ENCODE measurements around the gene SH3PXD2A. TPM values are rescaled to one million over a fixed set of nuclear protein-coding genes. Genes with fewer than 3 reads are reported as not detected.

The SH3PXD2A gene
- total and polyA plus RNA-seq, 2 of the 4 experiments (the other 2 are of a cell fraction) = 6.3 to 23.0 TPM

DNA sequence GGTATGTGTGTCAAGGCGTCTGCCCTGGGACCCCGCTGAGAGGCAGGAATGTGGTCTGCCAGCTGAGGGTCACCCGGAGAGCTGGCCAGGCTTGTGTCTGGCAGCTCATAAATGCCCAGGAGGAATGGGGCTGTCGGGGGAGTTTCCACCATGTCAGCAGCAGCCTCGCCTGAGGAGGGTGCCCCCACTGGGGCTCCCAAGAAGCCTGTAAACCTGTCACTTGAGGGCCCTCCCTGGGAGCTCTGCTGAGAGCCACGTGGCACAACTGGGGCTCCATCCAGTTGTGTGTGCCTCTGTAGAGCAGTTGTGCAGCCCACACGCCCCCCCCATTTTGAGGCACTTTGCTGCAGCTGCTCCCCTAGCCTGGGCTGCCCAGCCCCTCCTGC is 291.3 kb downstream of the SH3PXD2A start:
- Histone ChIP-seq H3K9me1 (ENCODE audit: insufficient read depth, low read length) (0 out of 2 replicates have a peak, but pooled peaks cover 3% of the 10 kb centered on the region), H2BK120ac (ENCODE audit: low read depth, low read length) (no peak overlapping the region), H2BK5ac (ENCODE audit: low read depth, low read length, poor library complexity, severe bottlenecking) (no peak overlapping the region), H4K91ac (ENCODE audit: insufficient read depth, low read depth, low read length) (no peak overlapping the region), H4K20me1 (ENCODE audit: insufficient read depth, low read length) (no peaks in the 10 kb centered on the region), H3K79me1 (ENCODE audit: low read depth in 1 of 2, low read length in 2 of 2) (no peaks in the 10 kb centered on the region), H2AK9ac (replicated peaks; ENCODE audit: low read depth, low read length, poor library complexity) (no peak overlapping the region), H3K9me3 (ENCODE audit: control insufficient read depth, insufficient read depth, low read length) (peaks cover 3% of the 10 kb centered on the region), H4K5ac (ENCODE audit: low read depth, low read length) (no peak overlapping the region), H3K18ac (ENCODE audit: low read depth, low read length) (no peak overlapping the region), H3K9ac (ENCODE audit: low read depth, low read length) (no peak overlapping the region), H3K14ac (replicated peaks; ENCODE audit: low read depth, low read length) (no peak overlapping the region), H3K27ac (ENCODE audit: insufficient read depth, low read length) (no peak overlapping the region), H3K4ac (ENCODE audit: low read depth, low read length) (no peak overlapping the region), H3K4me2 (ENCODE audit: low read depth, low read length) (no peak overlapping the region), H3K23ac (ENCODE audit: low read depth, low read length) (no peak overlapping the region), H4K8ac (ENCODE audit: low read depth in 2 of 2, low read length in 2 of 2) (no peak overlapping the region), H3K4me1 (ENCODE audit: control insufficient read depth, insufficient read depth, low read length) (no peaks in the 10 kb centered on the region), H2BK15ac (ENCODE audit: low read depth, low read length) (no peak overlapping the region), H3K4me3 (ENCODE audit: insufficient read depth, low read depth, low read length) (no peak overlapping the region), H2AFZ (replicated peaks; ENCODE audit: low read length, poor library complexity) (no peak overlapping the region), H3K27me3 (ENCODE audit: control insufficient read depth, insufficient read depth, low read length) (peaks cover 64% of the 10 kb centered on the region), H2BK20ac (ENCODE audit: low read depth, low read length) (no peak overlapping the region), H3K36me3 (ENCODE audit: control insufficient read depth, insufficient read depth, low read length) (no peaks in the 10 kb centered on the region), H3K56ac (ENCODE audit: extremely low read depth, insufficient read depth, low read length) (no peak overlapping the region), H2AK5ac (ENCODE audit: low read depth, low read length) (no peak overlapping the region)
- ChIA-PET CTCF (interaction anchor here (1.0 kb wide), 1 partner anchor 13 kb away, joined by 6 read pairs; no protein-coding TSS in a partner anchor), POLR2A (ENCODE audit: unreplicated experiment) (no interaction called here)
- in situ Hi-C loops (cut with MboI; ENCODE audit: low sequenced_read_pairs) (no loop called here), dilution Hi-C loops (cut with HindIII; ENCODE audit: low sequenced_read_pairs, unreplicated experiment) (no loop called here), intact Hi-C loops (cut with micrococcal nuclease) (no loop called here)
- no peak for TF ChIP-seq SMC3 (IDR thresholded peaks at IDR 0.05; ENCODE audit: low read depth, low read length)
- TF ChIP-seq RAD21 (IDR thresholded peaks at IDR 0.05; ENCODE audit: low read length) = no peak
- no peak for TF ChIP-seq ELK1 (IDR thresholded peaks at IDR 0.05; ENCODE audit: borderline replicate concordance, low read depth, low read length)
- no peak for TF ChIP-seq CHD1 (IDR thresholded peaks at IDR 0.05; ENCODE audit: low read depth, low read length)
- TF ChIP-seq FOS (IDR thresholded peaks at IDR 0.05; ENCODE audit: low read depth, low read length) = no peak
- no peak for TF ChIP-seq MAFK (IDR thresholded peaks at IDR 0.05; ENCODE audit: low read depth, low read length)
- TF ChIP-seq POLR2A (IDR thresholded peaks at IDR 0.05; ENCODE audit: low read depth, low read length) = no peak
- no peak for TF ChIP-seq CTCF (conservative IDR thresholded peaks at IDR 0.05; ENCODE audit: low read depth, low read length)
- TF ChIP-seq MXI1 (IDR thresholded peaks at IDR 0.05; ENCODE audit: borderline replicate concordance, low read depth, low read length) = no peak
- TF ChIP-seq RCOR1 (IDR thresholded peaks at IDR 0.05; ENCODE audit: insufficient replicate concordance, low read length) = no peak
- BruUV-seq (replicated peaks) = no TSS peak
- DNase-seq (no peak), ATAC-seq (ENCODE audit: low read depth) (no peak)
- 31% methylated on average over 3 of the region's 7 CpGs; no CpG with 5 or more reads in 1 of the 2 experiments for WGBS, 2 experiments (ENCODE audit: extremely low coverage in 2 of 2, insufficient read length in 1 of 2)
